Measurements from ENCODE around the gene LRRTM4.

Gene LRRTM4

GRCh38 chr2:77521931-77522470 is at the start of gene LRRTM4:
Gene LRRTM4 (minus strand): TSS chr2:77522376.
- no peak for TF ChIP-seq TSHZ2 (CRISPR knock-in tag; IDR thresholded peaks at IDR 0.05)
- no peak for TF ChIP-seq BACH2 (CRISPR knock-in tag; IDR thresholded peaks at IDR 0.05; ENCODE audit: borderline replicate concordance)
- no peak for TF ChIP-seq CSDC2 (CRISPR knock-in tag; IDR thresholded peaks at IDR 0.05)
- no peak for TF ChIP-seq ISL1 (CRISPR knock-in tag; IDR thresholded peaks at IDR 0.05)
- TF ChIP-seq PATZ1 (CRISPR knock-in tag; IDR thresholded peaks at IDR 0.05; ENCODE audit: borderline replicate concordance) = no peak
- TF ChIP-seq SNAI2 (CRISPR knock-in tag; IDR thresholded peaks at IDR 0.05) = no peak
- ATAC-seq = no peak; the same call in 2 of the 3 replicates

GRCh38 chr2:77571545-77571944 is 49.4 kb upstream of the LRRTM4 start:
- ATAC-seq = no peak
- no peak for TF ChIP-seq TCF4 (CRISPR knock-in tag; IDR thresholded peaks at IDR 0.05; ENCODE audit: borderline replicate concordance)
- TF ChIP-seq POU6F1 (CRISPR knock-in tag; IDR thresholded peaks at IDR 0.05; ENCODE audit: borderline replicate concordance, low read depth) = no peak
- no peak for TF ChIP-seq CSRNP3 (CRISPR knock-in tag; IDR thresholded peaks at IDR 0.05)
- no peak for TF ChIP-seq ZNF8 (CRISPR knock-in tag; IDR thresholded peaks at IDR 0.05)
- no peak for TF ChIP-seq ESRRG (CRISPR knock-in tag; IDR thresholded peaks at IDR 0.05)
- no peak for TF ChIP-seq BACH2 (CRISPR knock-in tag; IDR thresholded peaks at IDR 0.05; ENCODE audit: borderline replicate concordance)
- TF ChIP-seq ZNF565 (CRISPR knock-in tag; conservative IDR thresholded peaks at IDR 0.05; ENCODE audit: low read depth) = no peak
- no peak for TF ChIP-seq SNAI2 (CRISPR knock-in tag; IDR thresholded peaks at IDR 0.05)
- TF ChIP-seq TOX (CRISPR knock-in tag; IDR thresholded peaks at IDR 0.05; ENCODE audit: borderline replicate concordance) = no peak
- no peak for TF ChIP-seq RARB (CRISPR knock-in tag; IDR thresholded peaks at IDR 0.05)
- no peak for TF ChIP-seq TSHZ2 (CRISPR knock-in tag; IDR thresholded peaks at IDR 0.05)
- TF ChIP-seq ISL1 (CRISPR knock-in tag; IDR thresholded peaks at IDR 0.05) = no peak
- no peak for TF ChIP-seq PPARA (CRISPR knock-in tag; IDR thresholded peaks at IDR 0.05; ENCODE audit: borderline replicate concordance)
- no peak for TF ChIP-seq PATZ1 (CRISPR knock-in tag; IDR thresholded peaks at IDR 0.05; ENCODE audit: borderline replicate concordance)
- no peak for TF ChIP-seq ZFP30 (CRISPR knock-in tag; IDR thresholded peaks at IDR 0.05)
- no peak for TF ChIP-seq ZC3H10 (CRISPR knock-in tag; IDR thresholded peaks at IDR 0.05)
- TF ChIP-seq ZFP3 (CRISPR knock-in tag; IDR thresholded peaks at IDR 0.05) = no peak
